ENCODE measurements around the gene MMP24OS. TPM values are rescaled to one million over a fixed set of nuclear protein-coding genes. Genes with fewer than 3 reads are reported as not detected.

Gene MMP24OS
- total and polyA plus RNA-seq, 10 of the 15 experiments (the other 5 are each of a cell fraction or from before 2014, with no cell fraction given), result 2.0 to 30.9 (median 10.9) TPM

DNA sequence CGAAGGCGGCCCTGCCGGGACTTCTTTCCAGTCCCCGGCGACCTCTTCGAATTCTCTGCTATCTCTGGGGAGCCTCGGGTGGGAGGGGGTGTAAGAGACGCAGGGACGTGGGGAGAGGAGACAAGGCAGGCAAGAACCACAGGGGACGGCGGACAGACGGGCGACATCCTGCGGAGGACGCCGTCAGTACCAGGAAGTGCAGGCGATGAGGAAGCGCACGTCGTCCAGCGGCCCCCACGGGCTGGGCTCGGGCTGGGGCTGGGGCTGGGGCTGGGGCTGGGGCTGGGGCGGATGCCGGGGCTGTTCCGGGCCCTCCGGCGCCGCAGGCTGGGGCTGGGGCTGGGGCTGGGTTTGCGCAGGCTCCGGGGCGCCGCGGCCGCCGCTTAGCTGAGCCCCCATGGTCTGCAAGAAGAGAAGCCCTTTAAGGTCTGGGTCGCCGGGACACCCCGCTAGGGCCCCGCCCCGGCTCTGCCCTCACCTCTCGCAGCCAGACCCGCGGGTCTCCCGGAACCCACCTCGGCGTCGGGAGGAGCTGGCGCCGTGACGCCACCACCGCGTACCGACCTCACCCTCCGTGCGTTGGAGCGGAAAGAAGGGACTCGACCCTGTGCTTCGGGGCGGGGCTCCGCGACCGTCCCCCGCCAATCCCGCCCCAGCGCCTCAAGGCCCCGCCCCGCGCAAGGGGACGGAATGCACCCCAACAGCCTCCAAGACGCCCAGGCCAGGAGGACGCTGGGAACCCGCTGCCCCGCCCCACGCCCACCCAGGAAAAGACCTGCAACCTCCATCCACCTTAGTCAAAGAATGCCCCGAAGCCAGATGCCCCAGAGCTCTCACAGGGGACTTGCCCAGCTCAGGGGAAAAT lies at the start of gene MMP24OS (continued):
- peak; percentile 71 for TF ChIP-seq SMAD5 (IDR thresholded peaks at IDR 0.05; ENCODE audit: low read depth)
- no peak for TF ChIP-seq DPF2 (IDR thresholded peaks at IDR 0.05)
- TF ChIP-seq NR2C1 (IDR thresholded peaks at IDR 0.05), result no peak
- TF ChIP-seq ZNF687 (IDR thresholded peaks at IDR 0.05), result peak; percentile 70; the same call in 1 of the 2 replicates
- TF ChIP-seq, protein P1, sequence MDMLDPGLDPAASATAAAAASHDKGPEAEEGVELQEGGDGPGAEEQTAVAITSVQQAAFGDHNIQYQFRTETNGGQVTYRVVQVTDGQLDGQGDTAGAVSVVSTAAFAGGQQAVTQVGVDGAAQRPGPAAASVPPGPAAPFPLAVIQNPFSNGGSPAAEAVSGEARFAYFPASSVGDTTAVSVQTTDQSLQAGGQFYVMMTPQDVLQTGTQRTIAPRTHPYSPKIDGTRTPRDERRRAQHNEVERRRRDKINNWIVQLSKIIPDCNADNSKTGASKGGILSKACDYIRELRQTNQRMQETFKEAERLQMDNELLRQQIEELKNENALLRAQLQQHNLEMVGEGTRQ (IDR thresholded peaks at IDR 0.05; ENCODE audit: borderline replicate concordance, low read depth, low read length), result no peak
- peak; percentile 15 for TF ChIP-seq MEF2B (IDR thresholded peaks at IDR 0.05; ENCODE audit: partially characterized antibody, poor library complexity, severe bottlenecking)
- TF ChIP-seq KDM1A (IDR thresholded peaks at IDR 0.05; ENCODE audit: borderline replicate concordance), result no peak
- no peak for TF ChIP-seq SIX5 (IDR thresholded peaks at IDR 0.05; ENCODE audit: low read depth, low read length, severe bottlenecking)
- no peak for TF ChIP-seq NFYA (IDR thresholded peaks at IDR 0.05; ENCODE audit: borderline replicate concordance, low read depth, low read length)
- TF ChIP-seq, protein P2, sequence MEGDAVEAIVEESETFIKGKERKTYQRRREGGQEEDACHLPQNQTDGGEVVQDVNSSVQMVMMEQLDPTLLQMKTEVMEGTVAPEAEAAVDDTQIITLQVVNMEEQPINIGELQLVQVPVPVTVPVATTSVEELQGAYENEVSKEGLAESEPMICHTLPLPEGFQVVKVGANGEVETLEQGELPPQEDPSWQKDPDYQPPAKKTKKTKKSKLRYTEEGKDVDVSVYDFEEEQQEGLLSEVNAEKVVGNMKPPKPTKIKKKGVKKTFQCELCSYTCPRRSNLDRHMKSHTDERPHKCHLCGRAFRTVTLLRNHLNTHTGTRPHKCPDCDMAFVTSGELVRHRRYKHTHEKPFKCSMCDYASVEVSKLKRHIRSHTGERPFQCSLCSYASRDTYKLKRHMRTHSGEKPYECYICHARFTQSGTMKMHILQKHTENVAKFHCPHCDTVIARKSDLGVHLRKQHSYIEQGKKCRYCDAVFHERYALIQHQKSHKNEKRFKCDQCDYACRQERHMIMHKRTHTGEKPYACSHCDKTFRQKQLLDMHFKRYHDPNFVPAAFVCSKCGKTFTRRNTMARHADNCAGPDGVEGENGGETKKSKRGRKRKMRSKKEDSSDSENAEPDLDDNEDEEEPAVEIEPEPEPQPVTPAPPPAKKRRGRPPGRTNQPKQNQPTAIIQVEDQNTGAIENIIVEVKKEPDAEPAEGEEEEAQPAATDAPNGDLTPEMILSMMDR (IDR thresholded peaks at IDR 0.05 in 2 of 3, conservative IDR thresholded peaks at IDR 0.05 in 1 of 3; ENCODE audit: control insufficient read depth in 2 of 3, extremely low read depth in 1 of 3, insufficient read depth in 1 of 3, low read depth in 3 of 3, low read length in 3 of 3), result peak; percentile 31 to 65 (median 50); a peak in 4 of 6 replicates
